Osteocyte (in vitro differentiated cells): ENCODE measurements around the gene PFKFB1. TPM values are rescaled to one million over a fixed set of nuclear protein-coding genes. Genes with fewer than 3 reads are reported as not detected.

Experiments
- DNase-seq: peaks from one replicate; pipeline ENCODE4 v3.0.0; 2021; ENCODE audit warnings: mixed read lengths; ENCODE audit not compliant: unreplicated experiment; ENCODE audit errors: extremely low spot score
- H3K27ac Mint-ChIP-seq: one replicate; pipeline ENCODE4 v1.8.0; 2021; ENCODE audit warnings: mild to moderate bottlenecking, mixed read lengths; ENCODE audit not compliant: unreplicated experiment
- H3K27me3 Mint-ChIP-seq: one replicate; pipeline ENCODE4 v1.8.0; 2021; ENCODE audit warnings: mixed read lengths; ENCODE audit not compliant: unreplicated experiment
- H3K36me3 Mint-ChIP-seq: one replicate; pipeline ENCODE4 v1.8.0; 2021; ENCODE audit warnings: mixed read lengths; ENCODE audit not compliant: unreplicated experiment
- H3K4me1 Mint-ChIP-seq: one replicate; pipeline ENCODE4 v1.8.0; 2021; ENCODE audit warnings: mixed read lengths; ENCODE audit not compliant: unreplicated experiment
- H3K4me3 Mint-ChIP-seq: one replicate; pipeline ENCODE4 v1.8.0; 2021; ENCODE audit warnings: mild to moderate bottlenecking, moderate library complexity, mixed read lengths; ENCODE audit not compliant: unreplicated experiment
- H3K9me3 Mint-ChIP-seq: one replicate; pipeline ENCODE4 v1.8.0; 2021; ENCODE audit warnings: mixed read lengths; ENCODE audit not compliant: unreplicated experiment
- CTCF ChIP-seq: fragments of 200-600 bp; sonication (generic); IDR thresholded peaks from 2 replicates; pipeline ENCODE4 v1.5.0; 2021; ENCODE audit warnings: antibody characterized with exemption, mild to moderate bottlenecking, moderate library complexity
- total RNA-seq: library from RNA; stranded (reverse); gene quantifications from 2 replicates; pipeline ENCODE4 v1.2.1, GENCODE V29; 2021

The PFKFB1 gene
- total RNA-seq, 1 donor from 2014 or later: not detected

GRCh38 chrX:55005256-55005655 lies 11.3 kb upstream of the PFKFB1 start:
- H3K4me1 Mint-ChIP-seq: peaks cover 11% of the 10 kb centered on the region
- TF ChIP-seq CTCF: no peak
- no peak overlapping the region for H3K4me3 Mint-ChIP-seq
- no peaks in the 10 kb centered on the region for H3K27me3 Mint-ChIP-seq
- no peak overlapping the region for H3K27ac Mint-ChIP-seq
- peaks cover 17% of the 10 kb centered on the region for H3K36me3 Mint-ChIP-seq
- DNase-seq: no peak
- no peaks in the 10 kb centered on the region for H3K9me3 Mint-ChIP-seq

GRCh38 chrX:55004231-55004630 lies 10.2 kb upstream of the PFKFB1 start:
- Mint-ChIP-seq H3K36me3 (peaks cover 17% of the 10 kb centered on the region), H3K4me3 (no peak overlapping the region), H3K27ac (no peak overlapping the region), H3K9me3 (no peaks in the 10 kb centered on the region), H3K27me3 (no peaks in the 10 kb centered on the region), H3K4me1 (peaks cover 11% of the 10 kb centered on the region)
- no peak for DNase-seq
- TF ChIP-seq CTCF: no peak

- Mint-ChIP-seq H3K27ac (peak within 1 kb of the TSS; percentile 91), H3K36me3 (peaks cover 6% of the 10 kb centered on the region), H3K4me3 (peak within 1 kb of the TSS; percentile 84), H3K9me3 (peaks cover 3% of the 10 kb centered on the region), H3K27me3 (peaks cover 2% of the 10 kb centered on the region), H3K4me1 (peaks cover 11% of the 10 kb centered on the region)
- TF ChIP-seq CTCF: no peak
- peak; percentile 93 for DNase-seq
Observed at GRCh38 chrX:54999717-55000598, 6.0 kb upstream of the PFKFB1 start, which contains the start of gene APEX2. APEX2 (plus strand) TSS chrX:55000363; CDS start chrX:55000423, 60 bp downstream.

GRCh38 chrX:54995621-54996020 lies 1.6 kb upstream of the PFKFB1 start:
- H3K27ac Mint-ChIP-seq: no peak overlapping the region
- H3K36me3 Mint-ChIP-seq: no peaks in the 10 kb centered on the region
- no peak for TF ChIP-seq CTCF
- H3K4me1 Mint-ChIP-seq: peaks cover 2% of the 10 kb centered on the region
- no peak for DNase-seq
- H3K4me3 Mint-ChIP-seq: no peak overlapping the region
- H3K9me3 Mint-ChIP-seq: peaks cover 12% of the 10 kb centered on the region
- H3K27me3 Mint-ChIP-seq: peaks cover 5% of the 10 kb centered on the region

- H3K27ac Mint-ChIP-seq: no peak overlapping the region
- no peaks in the 10 kb centered on the region for H3K4me1 Mint-ChIP-seq
- no peaks in the 10 kb centered on the region for H3K36me3 Mint-ChIP-seq
- no peak overlapping the region for H3K4me3 Mint-ChIP-seq
- no peak for TF ChIP-seq CTCF
- peaks cover 5% of the 10 kb centered on the region for H3K27me3 Mint-ChIP-seq
- H3K9me3 Mint-ChIP-seq: peaks cover 12% of the 10 kb centered on the region
- DNase-seq: no peak
Observed at GRCh38 chrX:54994668-54995351, 822 bp upstream of the PFKFB1 start.
